ENCODE results near the gene PLXDC1.

Gene PLXDC1

DNA sequence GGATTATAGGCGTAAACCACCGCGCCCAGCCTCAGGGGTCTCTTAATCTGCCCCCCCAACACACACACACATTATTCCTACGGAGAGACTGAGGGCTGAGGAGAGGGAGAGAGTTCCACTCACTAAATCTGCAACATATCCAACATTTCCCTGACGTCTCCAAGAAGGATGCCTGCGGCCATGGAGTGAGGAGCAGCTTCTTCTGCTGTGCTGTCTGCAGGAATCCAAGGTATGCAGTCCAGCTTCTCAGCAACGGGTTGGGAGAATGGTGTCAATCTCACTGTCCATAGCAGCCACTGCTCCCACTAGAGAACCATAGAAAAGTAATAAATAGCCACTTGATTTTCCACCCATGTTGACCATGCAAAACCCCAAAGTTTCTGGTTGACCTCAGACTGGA lies 5.1 kb upstream of the PLXDC1 start:
- no peak for DNase-seq (ENCODE audit: low read depth in 2 of 2, low spot score in 1 of 2)

DNA sequence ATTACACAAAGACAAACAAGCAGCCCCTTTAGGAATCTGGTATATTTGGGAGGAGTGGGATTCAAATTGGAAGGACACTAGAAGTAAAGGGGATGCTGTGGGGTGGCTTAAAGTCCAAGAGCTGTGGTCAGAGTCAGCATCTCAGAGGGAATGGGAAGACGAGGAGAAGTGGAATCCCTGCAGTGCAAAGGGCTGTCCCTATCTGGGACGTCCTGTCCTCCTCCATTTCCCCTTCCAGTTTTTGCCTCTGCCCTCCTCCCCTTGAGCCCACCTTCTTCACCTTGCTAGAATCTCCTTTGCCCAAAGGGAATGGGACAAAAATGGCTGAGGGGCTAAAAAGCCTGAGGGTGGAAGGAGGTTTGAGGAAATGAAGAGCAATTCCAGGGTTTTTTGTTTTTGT lies 4.2 kb upstream of the PLXDC1 start:
- no peak for DNase-seq (ENCODE audit: low read depth in 2 of 2, low spot score in 1 of 2)

DNA sequence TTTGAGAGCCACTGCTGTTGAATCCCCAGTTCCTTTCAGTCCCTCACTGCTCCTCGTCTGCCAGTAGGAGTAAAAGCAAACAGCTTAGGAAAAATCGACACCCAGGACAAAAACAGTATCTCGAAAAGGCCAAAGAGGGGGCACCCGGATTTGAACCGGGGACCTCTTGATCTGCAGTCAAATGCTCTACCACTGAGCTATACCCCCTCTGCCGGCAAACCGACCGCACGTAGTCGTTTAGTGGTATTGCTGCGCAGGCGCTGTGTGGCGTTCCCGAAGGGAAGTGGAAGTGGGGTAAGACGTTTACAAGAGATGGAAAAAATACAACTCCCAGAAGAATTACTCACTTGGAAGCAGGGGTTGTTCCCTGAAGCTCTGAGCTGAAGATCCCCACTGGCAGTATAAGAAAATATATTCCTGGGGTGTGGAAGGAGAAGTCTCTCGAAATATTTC lies 2.2 kb upstream of the PLXDC1 start:
- DNase-seq (ENCODE audit: low read depth in 2 of 2, low spot score in 1 of 2): peak; percentile 84 to 96

DNA sequence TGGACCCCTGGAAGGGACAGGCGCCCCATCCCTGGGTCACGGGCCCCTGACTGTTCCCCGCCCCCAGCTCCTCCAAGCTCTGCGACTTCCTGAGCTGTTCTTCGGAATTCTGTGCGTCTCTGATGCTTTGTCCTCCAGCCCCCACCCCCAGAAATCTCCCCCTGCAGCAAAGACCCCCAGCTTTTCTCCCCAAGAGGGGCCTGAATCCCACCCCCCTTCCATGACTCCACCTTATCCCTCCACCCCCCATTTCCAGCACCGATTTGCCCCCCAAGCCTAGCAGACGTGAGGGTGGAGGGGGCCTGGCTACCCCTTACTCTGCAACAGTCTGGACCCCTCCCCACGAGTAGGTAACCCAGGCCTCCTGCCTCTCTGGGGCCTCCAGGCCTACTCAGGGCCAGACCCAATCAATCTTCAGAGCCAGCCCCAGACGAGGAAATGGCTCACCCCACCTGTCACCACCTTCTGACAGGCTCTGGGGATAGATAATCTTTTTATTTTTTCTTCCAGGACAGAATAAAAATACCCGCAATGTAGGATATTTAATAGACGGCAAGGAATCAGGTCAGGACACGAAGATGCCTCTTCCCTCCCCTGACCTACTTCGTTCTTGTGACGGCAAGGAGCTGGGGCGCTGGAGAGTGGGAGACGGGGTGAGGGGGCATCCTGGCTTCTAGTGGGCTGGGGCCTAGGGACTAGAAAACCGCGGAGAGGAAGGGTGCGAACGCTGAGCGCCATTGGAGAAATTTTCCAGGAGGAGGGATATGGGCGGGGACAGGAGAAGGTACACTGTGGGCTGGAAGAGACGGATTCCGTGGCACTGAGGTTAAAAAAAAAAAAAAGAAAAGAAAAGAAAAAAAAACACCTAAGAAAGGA lies 744 bp upstream of the PLXDC1 start:
- DNase-seq (ENCODE audit: low read depth in 2 of 2, low spot score in 1 of 2): no peak

DNA sequence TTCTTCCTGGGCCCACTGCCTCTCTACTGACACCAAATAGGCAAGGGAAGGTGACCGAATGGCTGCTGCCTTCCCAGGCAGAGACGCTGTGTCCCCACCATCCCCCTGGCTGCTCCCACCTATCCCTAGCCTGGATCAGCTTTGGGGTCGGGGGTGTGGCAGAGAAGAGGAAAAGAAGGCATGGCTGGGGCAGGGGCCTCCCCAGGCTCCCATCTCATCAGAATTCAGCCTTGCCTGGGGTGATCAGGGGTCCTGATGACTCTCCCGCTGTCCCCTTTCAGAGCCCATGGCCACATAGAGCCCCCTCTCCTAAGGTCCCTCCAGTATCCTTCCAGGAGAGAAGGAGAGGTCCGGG lies 665 bp downstream of the PLXDC1 start:
- no peak for DNase-seq (ENCODE audit: low read depth in 2 of 2, low spot score in 1 of 2)

DNA sequence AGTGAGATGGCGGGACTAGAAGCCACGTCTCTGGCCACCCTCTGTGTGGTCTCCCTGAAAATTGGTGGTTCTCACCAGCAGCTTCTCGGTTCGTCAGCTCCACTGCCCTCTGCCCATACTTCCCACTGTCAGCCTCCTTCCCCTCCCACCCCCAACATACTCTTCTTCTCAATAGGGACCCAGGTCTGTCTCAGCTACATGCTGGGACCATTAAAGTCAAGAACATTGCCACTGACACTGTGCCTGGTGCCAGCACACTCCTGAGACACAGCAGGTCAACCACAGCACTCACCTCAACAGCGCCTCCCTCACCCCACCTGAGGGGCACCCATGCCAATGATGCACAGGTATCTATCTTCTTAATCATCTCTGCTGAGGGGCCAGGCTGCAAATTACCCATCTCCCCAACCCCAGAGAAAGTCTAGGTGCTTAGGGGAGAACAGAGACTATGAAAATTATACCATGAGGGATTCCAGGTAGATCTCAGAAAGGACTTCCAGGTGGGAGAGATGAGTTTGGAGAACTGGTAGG lies 1.3 kb downstream of the PLXDC1 start:
- DNase-seq (ENCODE audit: low read depth in 2 of 2, low spot score in 1 of 2): no peak

DNA sequence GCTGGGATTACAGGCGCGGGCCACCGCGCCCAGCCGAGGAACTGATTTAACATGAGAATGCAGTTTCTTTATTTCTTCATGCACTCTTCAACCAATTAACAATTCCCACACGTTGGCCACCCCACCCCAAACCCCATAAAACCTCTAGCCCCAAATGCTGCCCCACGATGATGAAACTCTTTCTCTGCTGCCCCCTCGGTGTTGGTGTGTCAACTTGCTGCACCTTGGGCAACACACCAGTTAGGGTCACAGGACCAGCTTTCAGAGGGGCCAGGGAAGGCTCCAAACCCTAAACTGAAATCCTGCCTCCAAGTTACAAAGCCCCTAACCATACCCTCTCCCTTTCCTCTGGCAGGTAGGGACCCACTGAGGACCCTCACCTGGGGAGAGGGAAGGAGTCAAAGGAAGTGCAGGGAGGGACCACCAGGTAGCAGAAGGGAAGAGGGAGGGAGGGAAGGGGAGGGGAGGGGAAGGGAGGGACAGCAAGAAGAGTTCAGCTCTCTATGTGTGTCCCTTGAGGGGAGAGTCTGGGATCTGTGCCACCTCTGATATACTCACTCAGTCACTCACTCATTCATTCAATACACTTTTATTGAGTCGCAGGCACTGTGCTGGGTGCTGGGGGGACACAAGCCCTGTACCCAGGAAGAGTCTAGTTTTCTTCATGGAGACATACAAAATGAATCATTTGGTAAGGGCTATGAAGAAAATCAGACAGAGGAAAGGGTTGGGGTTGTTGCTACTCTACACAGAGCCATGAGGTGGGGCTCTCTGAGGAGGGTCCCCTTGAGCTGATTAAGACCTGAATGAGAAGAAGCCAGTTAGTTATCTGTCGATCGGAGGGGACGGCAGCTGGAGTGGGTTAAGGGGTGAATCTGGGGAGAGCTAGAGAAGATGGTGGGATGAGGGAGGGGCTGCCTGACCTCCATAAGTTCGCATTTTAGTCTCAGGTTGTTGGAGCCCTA lies 3.9 kb downstream of the PLXDC1 start:
- DNase-seq (ENCODE audit: low read depth in 2 of 2, low spot score in 1 of 2): no peak

DNA sequence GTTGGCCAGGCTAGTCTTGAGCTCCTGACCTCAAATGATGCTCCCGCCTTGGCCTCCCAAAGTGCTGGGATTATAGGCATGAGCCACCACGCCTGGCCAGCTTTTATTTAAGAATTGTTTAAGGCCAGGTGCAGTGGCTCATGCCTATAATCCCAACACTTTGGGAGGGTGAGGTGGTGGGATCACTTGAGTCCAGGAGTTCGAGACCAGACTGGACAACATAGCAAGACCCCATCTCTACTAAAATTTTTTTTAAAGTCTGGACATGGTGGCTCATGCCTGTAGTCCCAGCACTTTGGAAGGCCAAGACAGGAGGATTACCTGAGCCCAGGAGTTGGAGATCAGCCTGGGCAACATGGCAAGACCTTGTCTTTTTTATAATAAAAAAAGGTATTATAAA lies 5.2 kb downstream of the PLXDC1 start:
- DNase-seq (ENCODE audit: low read depth in 2 of 2, low spot score in 1 of 2): no peak

DNA sequence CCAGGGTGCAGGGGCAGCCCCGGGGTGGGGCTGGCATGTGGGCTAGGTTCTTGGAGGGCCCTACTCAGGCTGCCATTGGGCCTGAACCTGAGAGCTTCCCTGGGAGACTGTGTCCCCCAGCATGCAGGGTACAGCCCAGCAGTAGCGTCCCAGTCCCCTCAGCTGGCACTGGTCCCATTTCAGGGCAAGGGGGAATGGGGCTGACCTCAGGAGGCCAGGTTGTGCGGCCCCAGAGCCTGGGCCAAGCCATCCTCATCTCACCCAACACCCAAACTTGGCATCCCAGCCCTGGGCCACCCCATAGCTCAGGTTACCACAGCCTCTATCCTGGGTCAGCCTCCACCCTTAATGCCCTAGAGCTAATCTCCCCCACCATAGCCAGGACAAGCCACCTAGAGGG lies 6.3 kb downstream of the PLXDC1 start:
- no peak for DNase-seq (ENCODE audit: low read depth in 2 of 2, low spot score in 1 of 2)

DNA sequence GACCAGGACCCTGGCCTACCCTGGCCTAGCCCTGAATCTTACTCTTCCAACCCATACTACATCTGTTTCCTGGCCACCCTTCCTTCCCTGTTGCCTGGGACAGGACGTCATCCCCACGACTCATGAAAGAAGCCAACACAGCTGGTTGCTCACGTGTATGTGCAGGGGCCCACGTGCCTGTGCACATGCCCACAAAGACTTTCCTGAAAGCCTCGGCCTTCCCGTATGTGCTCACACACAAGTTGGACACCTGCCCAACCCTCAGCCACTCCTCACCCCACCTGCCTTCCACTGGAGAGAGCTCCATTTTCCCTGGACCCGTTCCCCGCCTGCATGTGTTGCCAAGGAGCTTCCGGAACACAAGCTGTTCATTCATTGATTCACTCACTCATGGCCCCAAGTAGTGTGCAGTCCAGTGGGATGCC lies 7.0 kb downstream of the PLXDC1 start:
- no peak for DNase-seq (ENCODE audit: low read depth in 2 of 2, low spot score in 1 of 2)

DNA sequence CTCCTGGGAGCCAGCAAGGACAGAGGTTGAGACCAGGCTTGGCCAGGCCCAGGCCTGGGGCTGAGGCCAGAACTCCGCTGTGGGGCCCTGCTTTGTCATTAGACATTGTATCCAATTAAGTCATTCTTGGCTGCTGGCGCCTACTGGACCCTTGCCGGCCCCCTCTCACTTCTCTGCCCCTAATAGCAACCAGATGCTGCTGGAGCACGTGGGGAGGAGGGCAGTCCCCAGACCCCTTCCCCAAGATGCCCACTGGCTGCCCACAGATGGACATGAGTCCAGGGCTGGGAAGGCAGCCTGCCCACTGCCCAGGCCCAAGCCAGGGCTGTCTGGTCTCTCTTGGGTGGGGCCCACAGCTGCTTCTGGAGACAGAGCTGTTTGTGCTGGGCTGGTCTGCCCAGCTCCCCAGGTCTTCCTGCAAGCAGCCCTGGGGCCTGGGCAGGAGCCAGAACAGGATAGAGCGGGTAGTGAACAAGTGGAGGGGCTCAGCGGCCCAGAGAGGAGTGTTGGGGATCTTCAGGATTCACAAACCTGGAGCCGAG lies 7.8 kb downstream of the PLXDC1 start:
- DNase-seq (ENCODE audit: low read depth in 2 of 2, low spot score in 1 of 2): no peak

DNA sequence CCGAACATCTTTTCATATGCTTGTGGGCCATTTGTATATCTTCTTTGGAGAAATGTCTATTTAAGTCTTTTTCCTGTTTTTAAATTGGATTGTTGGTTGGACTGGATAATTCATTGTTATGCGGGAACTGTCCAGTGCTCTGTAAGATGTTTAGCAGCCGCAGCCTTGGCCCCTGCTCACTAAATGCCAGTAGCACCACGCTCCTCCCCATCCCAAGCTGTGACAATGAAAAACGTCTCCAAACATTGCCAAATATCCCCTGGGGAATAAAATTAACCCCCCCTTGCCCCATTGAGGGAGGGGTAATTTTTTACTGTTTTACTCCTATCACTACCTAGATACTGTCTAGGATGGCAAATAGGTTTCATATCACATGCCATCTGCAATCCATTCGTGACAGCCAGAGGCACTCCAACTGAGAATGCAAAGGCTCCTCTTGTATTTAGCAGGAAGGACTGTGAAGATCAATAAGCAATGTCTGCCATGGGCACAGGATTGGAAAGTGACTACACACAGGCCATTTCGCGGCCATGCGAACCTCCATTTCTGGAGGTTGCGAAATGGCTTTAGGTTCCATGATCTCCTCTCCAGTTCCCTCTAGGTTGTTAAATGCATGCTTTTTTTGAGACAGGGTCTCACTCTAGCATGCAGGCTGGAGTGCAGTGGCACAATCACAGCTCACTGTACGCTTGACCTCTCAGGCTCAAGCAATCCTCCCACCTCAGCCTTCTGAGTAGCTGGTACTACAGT lies 9.3 kb downstream of the PLXDC1 start:
- DNase-seq (ENCODE audit: low read depth in 2 of 2, low spot score in 1 of 2): no peak

DNA sequence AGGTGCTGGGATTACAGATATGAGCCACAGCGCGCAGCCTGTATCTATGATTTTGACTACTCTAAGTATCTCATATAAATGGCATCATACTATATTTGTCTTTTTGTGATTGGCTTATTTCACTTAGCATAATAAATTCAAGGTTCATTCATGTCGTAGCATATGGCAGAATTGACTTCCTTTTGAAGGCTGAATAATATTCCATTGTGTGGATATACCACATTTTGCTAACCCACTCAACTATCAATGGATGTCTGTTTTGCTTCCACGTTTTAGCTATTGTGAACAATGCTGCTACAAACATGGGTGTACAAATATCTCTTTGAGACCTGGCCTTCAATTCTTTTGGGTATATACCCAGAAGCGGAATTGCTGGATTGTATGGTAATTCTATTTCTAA lies 10.1 kb downstream of the PLXDC1 start:
- DNase-seq (ENCODE audit: low read depth in 2 of 2, low spot score in 1 of 2): no peak

DNA sequence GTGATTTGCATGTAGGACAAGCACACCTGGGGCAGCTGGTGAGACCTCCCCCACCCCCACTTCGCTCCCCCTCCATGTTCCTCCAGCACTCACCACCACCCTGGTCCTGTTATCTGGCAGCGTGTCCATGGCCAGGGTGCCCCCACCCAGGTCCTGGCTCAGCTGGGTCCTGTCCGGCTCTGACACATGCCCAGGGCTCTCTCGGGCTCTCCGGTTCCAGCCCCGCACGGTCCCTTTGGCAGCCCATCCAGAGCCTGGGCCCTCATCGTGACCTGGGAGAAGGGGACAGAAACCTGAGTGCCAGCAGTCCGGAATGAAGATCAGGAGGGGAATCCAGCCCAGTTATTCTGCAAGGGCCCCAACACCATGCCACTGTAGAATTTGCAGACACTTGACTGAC lies 11.9 kb downstream of the PLXDC1 start:
- no peak for DNase-seq (ENCODE audit: low read depth in 2 of 2, low spot score in 1 of 2)

DNA sequence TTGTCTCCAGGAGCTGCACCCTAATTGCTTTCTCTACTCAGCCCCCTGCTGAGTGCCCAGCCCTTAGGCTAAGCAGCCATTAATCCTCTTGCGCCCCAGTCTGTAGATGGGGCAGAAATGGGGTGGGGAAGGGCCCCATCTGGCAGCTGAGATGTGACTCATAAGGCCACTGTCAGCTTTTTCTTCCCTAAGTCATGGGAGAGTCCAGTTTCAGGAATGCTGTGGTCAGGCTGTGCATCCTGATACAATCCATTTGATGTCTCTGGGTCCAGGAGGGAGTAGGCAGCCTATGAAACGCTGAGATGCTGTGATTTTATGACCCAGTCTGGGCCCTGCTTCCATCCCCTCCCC lies 12.3 kb downstream of the PLXDC1 start:
- DNase-seq (ENCODE audit: low read depth in 2 of 2, low spot score in 1 of 2): no peak

DNA sequence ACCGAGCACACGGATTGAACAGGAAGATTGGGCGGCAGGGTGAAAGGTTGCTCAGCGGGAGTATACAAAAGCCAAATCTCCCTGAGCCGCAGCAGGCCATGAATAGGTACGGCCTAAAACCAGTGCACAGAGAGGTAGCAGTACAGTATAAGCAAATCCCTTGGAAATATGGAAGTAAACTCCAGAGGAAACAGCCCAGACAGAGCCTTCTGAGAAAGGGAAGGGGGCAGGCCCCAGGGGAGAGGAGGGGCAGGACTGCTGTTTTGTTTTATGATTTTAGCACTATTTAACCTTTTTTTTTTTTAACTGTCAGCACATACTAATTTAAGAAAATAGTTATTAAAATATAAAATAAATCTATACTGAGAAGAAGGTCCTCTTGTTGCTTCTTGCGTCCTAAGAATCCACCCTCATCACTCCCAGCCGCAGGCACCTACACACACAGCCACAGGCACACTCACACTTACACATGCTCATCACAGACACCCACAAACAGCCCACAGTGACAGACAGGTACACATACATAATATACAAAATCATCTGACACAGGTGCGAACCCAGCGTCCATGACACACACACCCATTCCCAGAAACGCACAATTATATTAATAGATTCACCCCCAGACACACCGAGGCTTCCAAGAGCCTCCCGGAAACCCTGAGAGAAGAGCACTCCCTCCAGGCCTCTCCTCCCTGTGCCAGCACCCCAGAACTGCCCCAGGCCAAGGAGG lies 12.8 kb downstream of the PLXDC1 start:
- DNase-seq (ENCODE audit: low read depth in 2 of 2, low spot score in 1 of 2): no peak

DNA sequence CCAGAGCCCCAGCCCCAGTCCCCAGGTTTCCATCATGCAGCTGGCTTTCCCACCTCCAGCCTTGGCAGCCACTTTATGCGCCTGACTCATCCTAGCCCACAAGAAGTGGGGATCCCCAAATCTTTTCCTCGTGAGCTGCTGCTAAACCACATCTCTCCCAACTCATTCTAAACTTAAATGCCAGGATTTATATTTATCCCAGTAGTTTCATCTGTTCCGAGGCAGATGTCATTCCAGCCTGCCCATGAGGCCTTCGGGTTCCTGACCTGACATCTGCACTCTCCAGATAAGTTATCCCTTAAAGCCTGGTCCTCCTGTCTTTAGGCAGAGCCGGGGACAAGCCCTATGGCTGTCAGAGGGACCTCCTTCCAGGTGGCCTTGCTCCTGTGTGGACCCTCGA lies 16.6 kb downstream of the PLXDC1 start:
- DNase-seq (ENCODE audit: low read depth in 2 of 2, low spot score in 1 of 2): no peak

DNA sequence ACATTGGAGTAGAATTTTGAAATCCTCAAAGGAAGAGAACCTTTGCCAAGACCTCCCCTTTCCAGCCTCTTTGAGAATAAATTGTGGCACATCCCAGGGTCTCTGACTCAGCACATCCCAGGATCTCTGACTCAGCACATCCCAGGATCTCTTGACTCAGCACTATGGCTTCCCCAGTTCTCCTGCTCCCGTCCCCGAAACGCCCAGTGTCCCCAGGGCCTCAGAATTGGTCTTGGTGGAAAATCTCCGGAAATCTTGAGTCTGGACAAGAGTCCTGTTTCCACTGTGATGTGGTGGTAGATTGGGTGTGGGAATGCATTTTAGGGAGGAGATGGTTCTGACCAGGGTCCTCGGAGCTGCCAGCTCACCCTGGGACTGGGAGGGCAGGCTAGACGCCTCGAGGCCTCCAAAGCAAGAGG lies 19.2 kb downstream of the PLXDC1 start:
- no peak for DNase-seq (ENCODE audit: low read depth in 2 of 2, low spot score in 1 of 2)

DNA sequence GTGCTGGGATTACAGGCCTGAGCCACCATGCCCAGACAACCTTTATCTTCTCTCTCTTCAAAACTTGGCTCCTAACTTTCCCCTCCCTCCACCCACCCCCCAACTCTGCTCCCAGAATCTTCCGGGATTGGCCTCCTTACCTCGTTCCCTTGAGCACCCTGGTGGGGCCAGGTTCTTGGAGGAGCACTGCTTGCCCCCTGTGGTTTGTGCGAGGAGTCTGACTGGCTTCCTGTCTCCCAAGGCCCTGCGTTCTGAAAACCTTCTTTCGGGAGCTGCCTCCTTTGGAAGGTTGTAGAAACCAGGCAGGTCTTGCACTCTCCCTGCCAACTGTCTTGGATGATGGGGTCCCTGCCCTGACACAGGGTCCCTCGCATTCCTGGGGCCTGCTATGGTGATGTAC lies 19.8 kb downstream of the PLXDC1 start:
- no peak for DNase-seq (ENCODE audit: low read depth in 2 of 2, low spot score in 1 of 2)

DNA sequence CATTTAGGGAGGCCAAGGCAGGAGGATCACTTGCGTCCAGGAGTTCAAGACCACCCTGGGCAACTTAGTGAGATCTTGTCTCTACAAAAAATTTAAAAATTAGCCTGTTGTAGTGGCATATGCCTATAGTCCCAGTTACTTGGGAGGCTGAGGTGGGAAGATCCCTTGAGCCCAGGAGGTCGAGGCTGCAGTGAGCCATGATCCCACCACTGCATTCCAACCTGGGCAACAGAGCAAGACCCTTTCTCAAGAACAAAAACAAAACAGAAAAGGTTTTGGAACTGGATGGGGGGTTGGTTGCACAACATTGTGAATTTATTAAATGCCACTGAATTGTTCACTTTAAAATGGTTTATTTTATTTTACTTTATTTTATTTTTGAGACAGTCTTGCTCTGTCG lies 21.2 kb downstream of the PLXDC1 start:
- DNase-seq (ENCODE audit: low read depth in 2 of 2, low spot score in 1 of 2): no peak
